Large intestine (tissue), 3 donors: ENCODE results near the gene AMIGO2. TPM values are rescaled to one million over a fixed set of nuclear protein-coding genes. Genes with fewer than 3 reads are reported as not detected.

Experiments
- DNase-seq, 2 donors: peaks; one replicate each; pipeline versions ENCODE4 v3.0.0 to v3.0.0-alpha.2; 2013
- H3K27ac ChIP-seq: one replicate; pipeline ENCODE4 v1.5.1; 2013; ENCODE audit warnings: low read length
- H3K27me3 ChIP-seq: 2 replicates; pipeline ENCODE4 v1.6.1; 2013; ENCODE audit warnings: low read length; ENCODE audit not compliant: control insufficient read depth, insufficient read depth
- H3K36me3 ChIP-seq: 2 replicates; pipeline ENCODE4 v1.6.1; 2013; ENCODE audit warnings: low read length; ENCODE audit not compliant: control insufficient read depth, insufficient read depth
- H3K4me1 ChIP-seq: one replicate; pipeline ENCODE4 v1.6.1; 2013; ENCODE audit warnings: low read length; ENCODE audit not compliant: control insufficient read depth, insufficient read depth
- H3K4me3 ChIP-seq: one replicate; pipeline ENCODE4 v1.5.1; 2013; ENCODE audit warnings: low read length
- H3K9me3 ChIP-seq: one replicate; pipeline ENCODE4 v1.6.1; 2013; ENCODE audit warnings: mild to moderate bottlenecking, low read depth, low read length, moderate library complexity; ENCODE audit not compliant: control insufficient read depth
- WGBS: methylation state at CpG from one replicate; pipeline ENCODE4 v1.1.5; 2013; ENCODE audit warnings: low lambda C conversion rate; ENCODE audit not compliant: insufficient coverage; 5-methylcytosine and 5-hydroxymethylcytosine counted together
- polyA plus RNA-seq: library from polyadenylated mRNA; unstranded; fragments of 120-200 nt; gene quantifications from one replicate; pipeline ENCODE4 v1.2.1, GENCODE V29; 2013

The AMIGO2 gene
- polyA plus RNA-seq, 1 donor = 19.6 TPM

DNA sequence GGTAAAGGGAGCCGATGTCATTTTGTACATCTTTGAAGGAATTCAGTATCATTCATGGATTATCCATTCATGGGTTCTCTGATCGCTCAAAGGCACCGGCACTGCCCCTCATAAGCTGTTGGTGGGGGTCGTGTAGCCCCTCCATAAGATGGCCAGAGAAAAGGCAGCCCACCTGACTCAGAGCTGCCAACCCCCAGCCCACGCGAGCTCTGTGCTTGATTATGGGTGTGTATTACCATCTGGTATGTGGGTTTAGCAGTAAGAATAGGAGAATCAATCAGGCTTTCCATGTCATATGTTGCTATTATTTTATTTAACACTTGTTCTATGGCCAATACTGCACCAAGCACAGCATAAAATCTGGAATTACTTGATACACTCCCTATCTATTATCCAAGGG, 32.1 kb upstream of the AMIGO2 start:
- 80% methylated on average over 1 of the region's 6 CpGs for WGBS
- no peak for DNase-seq
- H3K4me3 ChIP-seq = no peak overlapping the region
- H3K36me3 ChIP-seq = no peaks in the 10 kb centered on the region
- H3K9me3 ChIP-seq = no peaks in the 10 kb centered on the region
- H3K27ac ChIP-seq = no peak overlapping the region
- H3K4me1 ChIP-seq = no peaks in the 10 kb centered on the region
- H3K27me3 ChIP-seq = no peaks in the 10 kb centered on the region

DNA sequence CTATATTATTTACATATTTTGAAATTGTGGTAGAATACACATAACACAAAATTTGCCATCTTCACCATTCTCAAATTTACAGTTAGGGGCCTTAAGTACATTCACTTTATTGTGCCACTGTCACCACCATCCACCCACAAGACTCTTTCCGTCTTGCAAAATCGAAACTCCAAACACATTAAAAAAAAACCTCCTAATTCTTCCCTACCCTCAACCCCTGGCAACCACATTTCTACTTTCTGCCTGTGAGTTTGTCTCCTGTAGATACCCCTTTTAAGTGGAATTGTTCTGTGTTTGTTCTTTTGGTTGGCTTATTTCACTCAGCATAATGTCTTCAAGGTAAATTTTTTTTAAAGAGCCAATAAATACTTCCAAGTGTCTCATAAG, 31.6 kb upstream of the AMIGO2 start:
- Histone ChIP-seq H3K27me3 (no peaks in the 10 kb centered on the region), H3K27ac (no peak overlapping the region), H3K36me3 (no peaks in the 10 kb centered on the region), H3K4me1 (no peaks in the 10 kb centered on the region), H3K4me3 (no peak overlapping the region), H3K9me3 (no peaks in the 10 kb centered on the region)
- WGBS = 100% methylated on average over 2 of the region's 2 CpGs
- DNase-seq = no peak

DNA sequence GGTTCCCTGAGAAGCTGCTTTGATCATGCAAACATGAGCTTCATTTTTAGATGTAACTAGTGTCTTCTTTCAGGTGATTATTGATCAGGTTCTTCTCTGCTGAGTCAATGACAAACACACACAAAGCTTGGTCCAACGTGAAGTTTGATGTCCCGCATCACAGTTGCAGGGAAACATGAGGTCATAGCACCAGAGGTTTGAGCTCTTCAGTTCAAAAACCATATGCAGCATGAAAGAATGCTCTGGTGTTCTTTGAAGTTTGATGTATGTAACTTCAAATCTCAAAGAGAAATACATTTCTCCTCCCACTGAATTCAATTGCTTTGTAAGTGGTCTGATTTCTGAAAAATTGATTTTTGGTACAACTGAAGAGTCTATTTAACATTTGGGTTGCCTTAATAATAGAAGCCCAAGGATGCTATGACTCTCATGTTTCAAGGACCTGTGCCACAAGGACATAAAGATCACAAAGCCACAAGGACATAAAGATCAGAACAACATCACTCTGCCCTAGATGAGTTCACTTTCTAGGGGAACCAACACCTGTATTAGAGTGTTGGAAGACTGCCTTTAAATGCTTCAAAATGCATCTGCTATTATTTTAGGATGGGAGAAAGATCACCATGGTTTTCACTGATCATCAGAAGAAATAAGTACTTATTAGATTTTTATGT, 31.1 kb upstream of the AMIGO2 start:
- H3K9me3 ChIP-seq = no peaks in the 10 kb centered on the region
- H3K27ac ChIP-seq = no peak overlapping the region
- H3K36me3 ChIP-seq = no peaks in the 10 kb centered on the region
- no peak overlapping the region for H3K4me3 ChIP-seq
- H3K4me1 ChIP-seq = no peaks in the 10 kb centered on the region
- DNase-seq = no peak
- no CpG with 5 or more reads among the region's 2 CpGs for WGBS
- no peaks in the 10 kb centered on the region for H3K27me3 ChIP-seq

DNA sequence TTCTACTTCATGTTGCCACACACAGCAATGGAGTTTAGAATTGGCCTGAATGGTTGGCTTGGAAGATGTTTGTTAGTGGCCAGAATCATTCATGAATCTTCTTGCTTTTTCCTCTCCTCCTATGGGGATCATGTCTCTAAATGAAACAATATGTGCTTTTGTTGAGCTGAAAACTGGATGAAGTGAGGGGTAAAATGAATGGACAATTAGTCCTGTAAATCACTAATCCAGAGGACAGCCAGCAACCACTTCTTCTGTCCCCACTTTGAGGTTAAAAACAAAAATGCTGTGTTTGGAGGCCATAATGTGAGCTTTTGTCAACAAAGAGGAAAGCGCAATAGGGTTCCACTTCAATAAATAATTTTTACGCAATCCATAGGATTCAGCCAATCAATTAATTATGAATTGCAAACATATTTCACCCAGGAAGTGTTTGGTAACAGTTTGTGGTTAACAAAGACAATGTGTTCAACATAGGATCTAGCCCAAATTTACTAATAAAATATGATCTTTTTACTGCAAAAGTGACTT, 30.3 kb upstream of the AMIGO2 start:
- Histone ChIP-seq H3K9me3 (no peaks in the 10 kb centered on the region), H3K4me3 (no peak overlapping the region), H3K27me3 (no peaks in the 10 kb centered on the region), H3K36me3 (no peaks in the 10 kb centered on the region), H3K27ac (no peak overlapping the region), H3K4me1 (no peaks in the 10 kb centered on the region)
- WGBS = 100% methylated on average over 1 of the region's 2 CpGs
- DNase-seq = no peak

DNA sequence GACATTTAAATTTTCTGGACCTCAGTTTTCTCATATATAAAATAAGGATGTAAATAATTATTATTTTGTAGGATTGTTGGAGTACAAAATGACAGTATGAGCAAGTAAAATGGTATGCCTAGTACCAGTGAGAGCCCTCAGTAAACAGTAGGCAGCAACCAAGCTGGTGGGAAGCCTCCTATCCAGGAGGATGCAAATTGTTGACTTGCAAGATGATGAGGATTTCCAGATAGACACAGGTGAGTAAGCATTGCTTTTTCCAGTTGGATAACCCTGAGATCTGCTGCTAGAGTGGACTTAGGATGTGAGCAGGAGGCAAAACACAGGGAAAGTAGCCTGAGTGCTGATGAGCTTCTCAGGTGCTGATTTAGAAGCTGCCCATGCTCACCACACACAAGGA, 28.2 kb upstream of the AMIGO2 start:
- H3K36me3 ChIP-seq = no peaks in the 10 kb centered on the region
- no peak overlapping the region for H3K4me3 ChIP-seq
- H3K9me3 ChIP-seq = no peaks in the 10 kb centered on the region
- DNase-seq = no peak
- peaks cover 3% of the 10 kb centered on the region for H3K4me1 ChIP-seq
- H3K27ac ChIP-seq = no peak overlapping the region
- no peaks in the 10 kb centered on the region for H3K27me3 ChIP-seq

DNA sequence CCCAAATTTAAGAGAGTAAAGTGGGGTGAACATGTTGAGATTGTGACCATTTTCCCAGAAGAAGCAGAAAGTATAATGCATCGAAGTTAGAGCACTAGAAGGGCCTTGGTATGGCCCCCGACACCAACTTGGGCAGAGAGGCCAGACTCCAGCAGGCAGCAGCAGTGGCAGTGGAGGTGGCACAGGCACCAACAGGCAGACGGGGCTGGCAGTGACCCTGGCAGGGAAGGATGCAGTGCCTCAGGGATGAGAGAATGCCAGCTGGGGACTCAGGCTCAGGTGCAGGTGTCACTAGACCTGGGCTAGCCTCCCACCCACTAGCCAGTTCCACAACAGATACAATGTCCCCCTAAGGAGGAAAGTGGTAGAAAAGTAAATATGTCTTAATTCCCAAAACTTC, 27.7 kb upstream of the AMIGO2 start:
- no peak overlapping the region for H3K27ac ChIP-seq
- no peak overlapping the region for H3K4me3 ChIP-seq
- H3K27me3 ChIP-seq = no peaks in the 10 kb centered on the region
- 100% methylated on average over 1 of the region's 3 CpGs for WGBS
- H3K36me3 ChIP-seq = no peaks in the 10 kb centered on the region
- H3K4me1 ChIP-seq = peaks cover 4% of the 10 kb centered on the region
- DNase-seq = no peak
- H3K9me3 ChIP-seq = no peaks in the 10 kb centered on the region

DNA sequence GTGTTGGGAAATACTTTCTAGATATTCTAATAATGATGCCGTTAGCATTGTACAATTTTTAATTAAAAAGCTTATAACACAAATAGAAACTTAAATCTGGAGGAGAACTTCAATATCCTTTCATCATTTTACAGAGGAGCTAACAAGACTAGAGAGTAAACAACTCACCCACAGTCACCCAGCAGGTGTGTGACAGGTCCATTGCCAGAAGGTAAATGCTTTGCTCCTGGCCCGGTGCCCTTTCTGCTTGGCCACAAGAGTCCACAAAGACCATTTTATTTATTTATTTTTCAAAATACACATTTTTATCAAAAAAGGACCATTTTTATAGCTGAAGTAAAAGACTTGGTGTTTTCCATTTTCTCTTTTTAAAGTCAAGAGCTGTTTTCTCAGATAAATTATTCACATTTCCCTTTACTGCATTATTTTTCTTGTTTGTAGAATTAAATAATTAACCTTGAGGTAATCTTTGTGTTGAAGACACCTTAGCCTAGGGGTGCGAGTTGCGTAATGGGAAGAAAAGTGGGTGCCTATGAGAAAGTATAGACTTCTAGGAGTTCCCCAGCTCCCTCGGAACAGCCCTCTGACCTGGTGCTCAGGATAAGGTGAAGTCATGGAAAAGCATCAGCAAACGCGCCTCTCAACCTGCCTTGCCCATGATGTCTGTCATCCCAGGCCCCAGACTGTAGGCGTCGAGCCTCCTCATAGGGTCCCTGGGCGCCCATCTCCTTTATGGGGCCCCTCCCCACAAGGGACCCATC, 26.3 kb upstream of the AMIGO2 start:
- Histone ChIP-seq H3K4me3 (no peak overlapping the region), H3K27ac (no peak overlapping the region), H3K4me1 (peaks cover 4% of the 10 kb centered on the region), H3K27me3 (no peaks in the 10 kb centered on the region), H3K36me3 (no peaks in the 10 kb centered on the region), H3K9me3 (no peaks in the 10 kb centered on the region)
- 100% methylated on average over 1 of the region's 10 CpGs for whole genome bisulfite sequencing
- DNase-seq = no peak

DNA sequence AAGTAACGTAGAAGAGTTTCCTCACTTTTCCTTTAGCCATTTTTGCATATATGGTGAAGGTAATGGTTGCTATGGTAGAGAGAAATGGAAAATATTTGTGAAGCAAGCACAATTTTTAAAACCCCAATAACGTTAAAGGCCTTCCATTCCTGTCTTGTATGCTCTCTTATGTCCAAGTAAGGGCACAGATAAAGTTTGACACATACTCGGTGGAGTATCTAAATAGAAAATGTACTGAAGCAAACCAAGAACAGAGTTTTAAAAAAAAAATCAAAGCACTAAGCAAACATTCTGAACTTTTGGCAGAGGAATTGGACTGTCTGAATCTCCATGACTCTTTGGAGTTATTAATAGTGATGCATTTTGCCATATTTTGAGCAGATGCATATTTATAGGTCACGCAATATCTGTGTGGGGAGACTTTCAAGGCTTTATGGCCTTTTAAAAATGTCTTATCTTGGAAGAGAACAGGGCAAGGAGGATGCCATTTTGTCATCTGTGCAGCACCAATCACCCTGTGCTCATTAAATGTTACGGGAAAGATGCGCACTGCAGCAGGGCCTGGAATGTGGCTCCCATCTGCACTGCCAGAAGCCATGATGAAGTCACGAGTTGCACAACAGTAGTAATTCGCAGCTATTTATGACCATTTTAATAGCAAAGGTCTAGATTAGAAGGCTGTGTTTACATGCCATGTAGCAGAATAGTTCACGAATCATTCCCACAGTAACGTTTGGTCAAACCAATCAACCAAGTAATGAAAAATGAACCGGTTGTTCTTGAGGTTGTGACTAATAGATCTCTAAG, 23.3 kb upstream of the AMIGO2 start:
- Histone ChIP-seq H3K27me3 (no peaks in the 10 kb centered on the region), H3K9me3 (no peaks in the 10 kb centered on the region), H3K27ac (no peak overlapping the region), H3K4me1 (peaks cover 4% of the 10 kb centered on the region), H3K4me3 (no peak overlapping the region), H3K36me3 (no peaks in the 10 kb centered on the region)
- 82% methylated on average over 2 of the region's 11 CpGs for WGBS
- DNase-seq = peak; percentile 52 to 76

DNA sequence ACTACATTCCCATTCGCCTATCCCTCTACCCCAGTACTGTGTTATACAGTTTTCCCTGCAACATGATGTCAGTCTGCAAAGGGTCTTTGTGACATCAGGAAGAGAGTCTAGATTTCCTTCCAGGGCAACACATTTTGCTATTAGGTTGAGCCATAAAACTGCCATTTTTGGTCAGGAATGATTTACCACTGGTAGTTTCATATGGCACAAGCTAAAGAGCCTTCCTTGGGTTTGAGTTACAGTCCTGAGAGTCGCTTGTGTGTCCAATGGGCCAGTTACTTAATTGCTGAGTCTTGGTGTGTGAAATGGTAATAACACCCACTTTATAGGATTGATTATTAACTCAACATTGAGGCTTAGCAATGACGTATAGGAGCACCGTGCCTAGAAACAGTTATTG, 22.6 kb upstream of the AMIGO2 start:
- no peak overlapping the region for H3K4me3 ChIP-seq
- DNase-seq = no peak
- no peaks in the 10 kb centered on the region for H3K36me3 ChIP-seq
- H3K4me1 ChIP-seq = peaks cover 4% of the 10 kb centered on the region
- 43% methylated on average over 2 of the region's 4 CpGs for WGBS
- H3K27ac ChIP-seq = no peak overlapping the region
- H3K9me3 ChIP-seq = no peaks in the 10 kb centered on the region
- no peaks in the 10 kb centered on the region for H3K27me3 ChIP-seq

DNA sequence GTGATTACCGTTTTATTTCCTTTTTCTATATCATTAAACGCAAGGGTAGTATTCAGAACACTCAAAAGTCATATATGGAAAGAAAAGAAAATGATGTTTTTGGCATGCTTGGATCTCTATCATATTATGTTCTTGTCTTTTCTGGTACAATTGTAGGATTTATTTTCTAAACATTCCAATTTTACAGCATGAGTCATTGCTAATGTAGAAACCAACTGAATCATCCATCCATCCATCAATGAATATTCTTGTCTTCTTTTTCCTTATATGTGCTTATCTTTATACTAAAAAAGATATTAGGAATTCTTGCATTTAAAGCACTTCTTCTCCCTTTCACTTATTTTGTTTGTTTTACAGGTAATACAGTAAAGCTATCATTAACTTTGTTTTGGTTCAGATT, 20.4 kb upstream of the AMIGO2 start:
- Histone ChIP-seq H3K27me3 (no peaks in the 10 kb centered on the region), H3K27ac (no peak overlapping the region), H3K36me3 (no peaks in the 10 kb centered on the region), H3K4me3 (no peak overlapping the region), H3K9me3 (no peaks in the 10 kb centered on the region), H3K4me1 (peaks cover 4% of the 10 kb centered on the region)
- 100% methylated on average over 1 of the region's 2 CpGs for WGBS
- DNase-seq = no peak
